ENCODE measurements around the gene GPATCH1.

- TF ChIP-seq CTCF (IDR thresholded peaks at IDR 0.05) (no peak), POLR2A (IDR thresholded peaks at IDR 0.05) (no peak)
These were observed 86.5 kb downstream of the GPATCH1 start for GRCh38 chr19:33167438-33167837.

Measured in esophagus squamous epithelium (tissue), 4 donors.